Smooth muscle cell of the umbilical artery (primary cell): Measurements from ENCODE around the gene HSD11B1L. TPM values are rescaled to one million over a fixed set of nuclear protein-coding genes. Genes with fewer than 3 reads are reported as not detected.

Source experiments
- total RNA-seq: library from RNA; depleted of rRNA; stranded (reverse); fragments of >200 nt; gene quantifications from 2 replicates; pipeline ENCODE4 v1.2.3, GENCODE V29; 2014

Gene HSD11B1L
- total RNA-seq, result 8.7 and 21.7 TPM in 2 replicates

GRCh38 chr19:5680437-5681368 lies at the start of gene HSD11B1L, which contains the start of gene MICOS13:
Gene HSD11B1L (plus strand): TSS chr19:5681027. CDS start chr19:5684833, 3,806 bp downstream.
Gene MICOS13 (minus strand): TSS chr19:5680516. CDS start chr19:5680486, 30 bp downstream.

GRCh38 chr19:5690125-5690954 lies 9.5 kb downstream of the HSD11B1L start, which contains the start of gene RPL36:
Gene RPL36 (plus strand): TSS chr19:5690295. CDS start chr19:5690508, 213 bp downstream.

GRCh38 chr19:5719961-5720790 lies 39.3 kb downstream of the HSD11B1L start, which contains the start of the genes CATSPERD and LONP1:
Gene CATSPERD (plus strand): TSS chr19:5720637. CDS start chr19:5720738, 101 bp downstream.
Gene LONP1 (minus strand): TSS chr19:5720146. CDS start chr19:5720132, 14 bp downstream.

Other genes with a start within 250 kb of the HSD11B1L start
- not detected in 2 replicates for gene ZNRF4, start 225.6 kb upstream of the HSD11B1L start, total RNA-seq
- gene TINCR, start 113.1 kb upstream of the HSD11B1L start, total RNA-seq, result 0.09 TPM in 1 of 2 replicates, not detected in the other
- gene SAFB2, start 58.3 kb upstream of the HSD11B1L start, total RNA-seq, result 37.4 and 50.6 TPM in 2 replicates
- gene SAFB, start 57.9 kb upstream of the HSD11B1L start, total RNA-seq, result 36.5 and 44.3 TPM in 2 replicates
- gene MICOS13, start 511 bp upstream of the HSD11B1L start, total RNA-seq, result 12.9 and 28.5 TPM in 2 replicates
- gene RPL36, start 9.3 kb downstream of the HSD11B1L start, total RNA-seq, result 215 and 555 TPM in 2 replicates
- 169 and 180 TPM in 2 replicates for gene LONP1, start 39.1 kb downstream of the HSD11B1L start, total RNA-seq
- gene CATSPERD, start 39.6 kb downstream of the HSD11B1L start, total RNA-seq, result not detected in 2 replicates
- gene PRR22, start 103.7 kb downstream of the HSD11B1L start, total RNA-seq, result 0.18 and 0.30 TPM in 2 replicates
- 13.7 and 14.3 TPM in 2 replicates for gene DUS3L, start 110.1 kb downstream of the HSD11B1L start, total RNA-seq
- gene NRTN, start 124.0 kb downstream of the HSD11B1L start, total RNA-seq, result not detected in 2 replicates
- gene FUT6, start 158.7 kb downstream of the HSD11B1L start, total RNA-seq, result not detected in 2 replicates
- gene FUT3, start 170.4 kb downstream of the HSD11B1L start, total RNA-seq, result not detected in 2 replicates
- not detected in 2 replicates for gene FUT5, start 189.5 kb downstream of the HSD11B1L start, total RNA-seq
- gene NDUFA11, start 222.8 kb downstream of the HSD11B1L start, total RNA-seq, result 146 and 201 TPM in 2 replicates
- gene VMAC, start 223.8 kb downstream of the HSD11B1L start, total RNA-seq, result 3.5 and 5.0 TPM in 2 replicates
- 1.9 and 2.4 TPM in 2 replicates for gene CAPS, start 233.2 kb downstream of the HSD11B1L start, total RNA-seq